CD4-positive, alpha-beta memory T cell (primary cell): ENCODE measurements around the gene TRIM15. TPM values are rescaled to one million over a fixed set of nuclear protein-coding genes. Genes with fewer than 3 reads are reported as not detected.
A peak's percentile ranks its signal among the peaks of the same experiment; 100 is the strongest.

ENCODE experiments used
- CTCF ChIA-PET: fragments of 350-600 bp; sonication (Branson Sonifier 250); formaldehyde crosslinking; loops from one replicate; lab custom pipeline; 2021; ENCODE audit warnings: inconsistent platforms; ENCODE audit not compliant: partially characterized antibody; lab: Charles Lee
- POLR2A ChIA-PET: fragments of 350-600 bp; sonication (Branson Sonifier 250); formaldehyde crosslinking; loops from one replicate; lab custom pipeline; 2021; ENCODE audit not compliant: partially characterized antibody; lab: Charles Lee
- DNase-seq, 5 donors: peaks; one replicate each; pipeline versions ENCODE4 v3.0.0 to v3.0.0-alpha.2; 2020 to 2022; ENCODE audit warnings: mixed read lengths in 1 of 5
- H3K27ac ChIP-seq: one replicate; pipeline ENCODE4 v1.7.0; 2013; ENCODE audit warnings: low read depth, low read length
- H3K27me3 ChIP-seq: 2 replicates; pipeline ENCODE4 v1.7.0; 2013; ENCODE audit warnings: mild to moderate bottlenecking, low read length, moderate library complexity; ENCODE audit not compliant: insufficient read depth
- H3K36me3 ChIP-seq: 2 replicates; pipeline ENCODE4 v1.7.0; 2013; ENCODE audit warnings: mild to moderate bottlenecking, low read length, moderate library complexity; ENCODE audit not compliant: insufficient read depth
- H3K4me1 ChIP-seq: 2 replicates; pipeline ENCODE4 v1.7.0; 2013; ENCODE audit warnings: mild to moderate bottlenecking, low read length, moderate library complexity; ENCODE audit not compliant: insufficient read depth
- H3K4me3 ChIP-seq, 2 donors: one replicate each; pipeline ENCODE4 v1.7.0; 2013; ENCODE audit warnings: low read length in 2 of 2, mild to moderate bottlenecking in 1 of 2
- H3K9me3 ChIP-seq, 2 donors: one replicate each; pipeline ENCODE4 v1.7.0; 2013; ENCODE audit warnings: low read length in 2 of 2, control low read depth in 1 of 2; ENCODE audit not compliant: control insufficient read depth in 1 of 2
- H3K27ac Mint-ChIP-seq, 7 donors: one replicate each; pipeline ENCODE4 v1.8.0; 2020 to 2021; ENCODE audit warnings: mixed read lengths in 7 of 7, mild to moderate bottlenecking in 6 of 7, inconsistent platforms in 3 of 7, moderate library complexity in 3 of 7
- H3K27me3 Mint-ChIP-seq, 2 donors: one replicate each; pipeline ENCODE4 v1.8.0; 2020 to 2021; ENCODE audit warnings: mixed read lengths in 2 of 2
- H3K36me3 Mint-ChIP-seq, 2 donors: one replicate each; pipeline ENCODE4 v1.8.0; 2020 to 2021; ENCODE audit warnings: mixed read lengths in 2 of 2, inconsistent platforms in 1 of 2, mild to moderate bottlenecking in 1 of 2
- H3K4me1 Mint-ChIP-seq, 4 donors: one replicate each; pipeline ENCODE4 v1.8.0; 2020 to 2021; ENCODE audit warnings: mixed read lengths in 4 of 4, mild to moderate bottlenecking in 1 of 4
- H3K4me3 Mint-ChIP-seq, 8 donors: one replicate each; pipeline ENCODE4 v1.8.0; 2020 to 2021; ENCODE audit warnings: mixed read lengths in 8 of 8, mild to moderate bottlenecking in 7 of 8, moderate library complexity in 6 of 8, inconsistent platforms in 3 of 8
- H3K9me3 Mint-ChIP-seq, 8 donors: one replicate each; pipeline ENCODE4 v1.8.0; 2020 to 2021; ENCODE audit warnings: mixed read lengths in 8 of 8, mild to moderate bottlenecking in 5 of 8, inconsistent platforms in 3 of 8, moderate library complexity in 1 of 8
- intact Hi-C: fragments of 100-400 bp; cut with micrococcal nuclease; formaldehyde crosslinking; loops from one replicate; pipeline ENCODE4 v1.15.1; 2023
- polyA plus RNA-seq, 2 donors: library from polyadenylated mRNA; unstranded; fragments of 300-500 nt; fragmentation: Illumina TruSeq; gene quantifications; one replicate each; pipeline ENCODE4 v1.2.3, GENCODE V29; 2021
- total RNA-seq, 2 experiments: library from RNA; stranded (reverse); gene quantifications; one replicate each; pipeline ENCODE4 v1.2.3, GENCODE V29; 2021

The TRIM15 gene
- total and polyA plus RNA-seq, 4 experiments from 2014 or later, result not detected

DNA sequence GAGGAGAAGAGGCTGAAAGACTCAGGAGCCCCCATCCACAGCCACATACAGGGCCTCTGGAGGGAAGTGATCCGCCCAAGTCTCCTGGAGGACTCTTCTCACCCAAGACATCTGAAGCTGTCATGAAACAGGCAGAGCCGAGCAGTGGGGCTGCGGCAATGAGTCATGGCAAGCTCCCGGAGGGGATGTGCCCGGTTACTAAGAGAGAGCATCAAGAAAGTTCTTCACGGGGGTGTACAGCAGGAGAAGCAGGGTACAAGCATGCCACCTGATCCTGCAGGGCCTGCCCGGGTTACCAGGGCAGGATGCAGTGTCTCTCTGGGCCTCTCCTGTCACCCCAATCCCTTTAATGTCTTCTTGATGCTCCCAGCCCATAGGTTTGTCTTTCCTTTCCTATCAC lies 28.7 kb downstream of the TRIM15 start:
- Histone ChIP-seq H3K4me3 (no peak overlapping the region), H3K36me3 (peaks cover 60% of the 10 kb centered on the region), H3K27ac (no peak overlapping the region), H3K4me1 (no peaks in the 10 kb centered on the region), H3K27me3 (no peaks in the 10 kb centered on the region), H3K9me3 (no peaks in the 10 kb centered on the region)
- no peak for DNase-seq
- H3K36me3 Mint-ChIP-seq, result peaks cover 66 to 84% of the 10 kb centered on the region in 2 donors
- no peaks in the 10 kb centered on the region for H3K27me3 Mint-ChIP-seq
- intact Hi-C loops, result no loop called here
- ChIA-PET POLR2A (interaction anchor here (0.9 kb wide), 1 partner anchor 28 kb away, joined by 3 read pairs; no protein-coding TSS in a partner anchor), CTCF (no interaction called here)
- H3K9me3 Mint-ChIP-seq, result peaks cover 0 to 2% (median 0%) of the 10 kb centered on the region in 8 donors
- no peak overlapping the region for H3K4me3 Mint-ChIP-seq
- H3K27ac Mint-ChIP-seq, result peak overlapping the region in 6 of 7 donors; percentile 10 to 75 (median 42)
- H3K4me1 Mint-ChIP-seq, result peaks cover 0 to 4% (median under 1%) of the 10 kb centered on the region in 4 donors

DNA sequence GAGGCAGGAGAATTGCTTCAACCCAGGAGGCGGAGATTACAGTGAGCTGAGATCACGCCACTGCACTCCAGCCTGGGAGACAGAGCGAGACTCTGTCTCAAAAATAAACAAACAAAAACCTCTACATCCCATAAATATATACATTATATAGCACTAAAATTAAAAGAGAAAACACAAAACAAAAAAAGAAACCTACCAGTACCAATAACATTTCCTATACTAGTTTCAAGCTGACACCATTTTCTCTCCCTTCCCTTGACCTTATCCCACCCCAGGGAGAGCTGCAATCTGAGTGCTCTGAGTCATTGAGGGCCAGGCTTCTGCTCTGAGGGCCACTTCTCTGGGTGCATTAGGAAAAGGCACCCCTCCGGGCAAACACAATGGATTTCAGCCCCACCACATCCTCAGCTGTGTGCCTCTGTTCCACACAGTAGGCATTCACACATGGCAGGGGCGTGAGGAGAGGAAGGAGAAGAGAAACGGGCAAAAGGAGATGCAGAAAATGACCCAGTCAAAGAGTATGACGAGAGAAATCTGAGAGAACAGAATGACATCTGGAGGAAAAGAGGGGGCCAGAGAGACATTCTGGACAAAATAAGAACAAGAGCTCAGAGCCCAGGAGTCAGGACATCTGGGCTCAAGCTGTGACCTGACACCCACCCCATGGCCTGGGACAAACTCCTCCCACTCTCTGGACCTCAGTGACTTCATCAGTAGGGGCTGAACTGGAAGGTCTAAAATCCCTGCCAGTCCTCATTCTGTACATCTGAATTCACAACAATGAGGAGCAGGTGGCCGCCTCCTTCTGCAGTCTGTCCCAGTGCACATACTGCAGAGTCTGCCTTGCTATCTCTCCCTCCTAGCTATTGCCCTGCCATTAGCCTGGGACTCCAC lies 31.7 kb downstream of the TRIM15 start:
- CTCF ChIA-PET, result interaction anchor here (2.4 kb wide), 1 partner anchor 63 kb away, joined by 8 read pairs; no protein-coding TSS in a partner anchor
- Mint-ChIP-seq H3K27me3 (no peaks in the 10 kb centered on the region), H3K4me1 (peaks cover 0 to 9% (median 5%) of the 10 kb centered on the region in 4 donors), H3K4me3 (no peak overlapping the region), H3K9me3 (peaks cover 0 to 2% (median 0%) of the 10 kb centered on the region in 8 donors), H3K27ac (peak overlapping the region in 6 of 7 donors; percentile 62 to 86 (median 73)), H3K36me3 (peaks cover 61 to 79% of the 10 kb centered on the region in 2 donors)
- no peaks in the 10 kb centered on the region for H3K27me3 ChIP-seq
- intact Hi-C loops, result no loop called here
- H3K27ac ChIP-seq, result no peak overlapping the region
- no peaks in the 10 kb centered on the region for H3K9me3 ChIP-seq
- no peak for DNase-seq
- H3K4me3 ChIP-seq, result no peak overlapping the region
- peaks cover 66% of the 10 kb centered on the region for H3K36me3 ChIP-seq
- POLR2A ChIA-PET, result interaction anchor here (2.8 kb wide), 1 partner anchor 18 kb away, joined by 11 read pairs; the partner anchor contains the start of gene TRIM26
- no peaks in the 10 kb centered on the region for H3K4me1 ChIP-seq

DNA sequence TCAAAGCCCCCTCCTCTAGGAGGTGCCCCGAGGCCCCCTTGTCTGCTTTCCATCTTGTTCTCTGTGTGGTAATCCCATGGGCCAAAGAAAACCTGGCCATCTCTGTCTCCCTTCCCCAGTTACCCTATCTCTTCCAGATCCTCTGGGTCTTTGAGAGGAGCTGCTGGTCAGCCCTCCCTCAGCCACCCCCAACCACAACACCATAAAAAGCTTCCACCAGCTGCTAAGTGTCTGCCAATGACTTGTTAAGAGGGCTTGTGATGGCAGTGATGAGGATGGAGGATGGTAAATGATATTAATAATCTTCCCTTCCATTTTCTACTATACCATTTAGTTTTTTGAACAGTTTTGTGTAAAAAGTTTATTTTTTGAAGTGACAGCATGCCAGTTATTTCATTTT lies 32.6 kb downstream of the TRIM15 start:
- Histone ChIP-seq H3K27ac (no peak overlapping the region), H3K4me1 (peaks cover 2% of the 10 kb centered on the region), H3K9me3 (no peaks in the 10 kb centered on the region), H3K27me3 (no peaks in the 10 kb centered on the region), H3K36me3 (peaks cover 65% of the 10 kb centered on the region), H3K4me3 (no peak overlapping the region)
- intact Hi-C loops, result no loop called here
- peaks cover 58 to 79% of the 10 kb centered on the region in 2 donors for H3K36me3 Mint-ChIP-seq
- peaks cover 0 to 2% (median 0%) of the 10 kb centered on the region in 8 donors for H3K9me3 Mint-ChIP-seq
- H3K4me3 Mint-ChIP-seq, result no peak overlapping the region
- CTCF ChIA-PET, result interaction anchor here (1.4 to 2.4 kb wide), 3 partner anchors 23 to 64 kb away, joined by 5 to 8 read pairs (median 6); no protein-coding TSS in a partner anchor
- H3K27ac Mint-ChIP-seq, result peak overlapping the region in 3 of 7 donors; percentile 64 to 86 (median 83)
- POLR2A ChIA-PET, result interaction anchor here (1.9 to 2.8 kb wide), 2 partner anchors 9 to 18 kb away, joined by 4 to 11 read pairs; partner anchors contain the start of gene TRIM26
- DNase-seq, result no peak
- peaks cover 7 to 17% (median 10%) of the 10 kb centered on the region in 4 donors for H3K4me1 Mint-ChIP-seq
- H3K27me3 Mint-ChIP-seq, result no peaks in the 10 kb centered on the region

DNA sequence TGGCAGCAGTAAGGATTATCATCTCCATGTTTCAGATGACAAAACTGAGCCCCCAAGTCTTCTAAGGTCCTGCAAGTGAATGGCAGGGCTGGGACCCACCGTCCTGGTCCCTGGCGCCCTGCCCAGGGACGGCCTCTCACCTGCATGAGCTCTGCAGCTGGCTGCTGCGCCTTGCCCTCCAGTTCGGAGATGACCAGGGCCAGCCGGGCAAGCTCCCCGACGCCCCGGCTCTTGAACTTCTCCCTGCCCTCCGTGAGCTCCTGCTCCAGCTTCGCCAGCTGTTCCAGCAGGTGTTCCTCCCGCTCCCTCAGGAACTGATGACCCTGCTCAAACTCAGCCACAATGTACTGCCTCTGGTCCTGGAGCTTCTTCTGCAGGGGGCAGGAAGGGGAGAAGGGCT lies 33.0 kb downstream of the TRIM15 start:
- peaks cover 6% of the 10 kb centered on the region for H3K4me1 ChIP-seq
- Mint-ChIP-seq H3K36me3 (peaks cover 56 to 79% of the 10 kb centered on the region in 2 donors), H3K27ac (peak overlapping the region in 1 of 7 donors; percentile 64), H3K9me3 (peaks cover 0 to 2% (median 0%) of the 10 kb centered on the region in 8 donors), H3K4me1 (peaks cover 10 to 21% (median 14%) of the 10 kb centered on the region in 4 donors), H3K4me3 (no peak overlapping the region), H3K27me3 (no peaks in the 10 kb centered on the region)
- H3K27me3 ChIP-seq, result no peaks in the 10 kb centered on the region
- H3K9me3 ChIP-seq, result no peaks in the 10 kb centered on the region
- POLR2A ChIA-PET, result interaction anchor here (1.9 to 2.8 kb wide), 2 partner anchors 9 to 17 kb away, joined by 4 to 11 read pairs; partner anchors contain the start of gene TRIM26
- H3K27ac ChIP-seq, result no peak overlapping the region
- CTCF ChIA-PET, result interaction anchor here (1.4 to 2.4 kb wide), 3 partner anchors 23 to 65 kb away, joined by 5 to 8 read pairs (median 6); no protein-coding TSS in a partner anchor
- H3K36me3 ChIP-seq, result peaks cover 65% of the 10 kb centered on the region
- intact Hi-C loops, result no loop called here
- DNase-seq, result no peak
- no peak overlapping the region for H3K4me3 ChIP-seq

DNA sequence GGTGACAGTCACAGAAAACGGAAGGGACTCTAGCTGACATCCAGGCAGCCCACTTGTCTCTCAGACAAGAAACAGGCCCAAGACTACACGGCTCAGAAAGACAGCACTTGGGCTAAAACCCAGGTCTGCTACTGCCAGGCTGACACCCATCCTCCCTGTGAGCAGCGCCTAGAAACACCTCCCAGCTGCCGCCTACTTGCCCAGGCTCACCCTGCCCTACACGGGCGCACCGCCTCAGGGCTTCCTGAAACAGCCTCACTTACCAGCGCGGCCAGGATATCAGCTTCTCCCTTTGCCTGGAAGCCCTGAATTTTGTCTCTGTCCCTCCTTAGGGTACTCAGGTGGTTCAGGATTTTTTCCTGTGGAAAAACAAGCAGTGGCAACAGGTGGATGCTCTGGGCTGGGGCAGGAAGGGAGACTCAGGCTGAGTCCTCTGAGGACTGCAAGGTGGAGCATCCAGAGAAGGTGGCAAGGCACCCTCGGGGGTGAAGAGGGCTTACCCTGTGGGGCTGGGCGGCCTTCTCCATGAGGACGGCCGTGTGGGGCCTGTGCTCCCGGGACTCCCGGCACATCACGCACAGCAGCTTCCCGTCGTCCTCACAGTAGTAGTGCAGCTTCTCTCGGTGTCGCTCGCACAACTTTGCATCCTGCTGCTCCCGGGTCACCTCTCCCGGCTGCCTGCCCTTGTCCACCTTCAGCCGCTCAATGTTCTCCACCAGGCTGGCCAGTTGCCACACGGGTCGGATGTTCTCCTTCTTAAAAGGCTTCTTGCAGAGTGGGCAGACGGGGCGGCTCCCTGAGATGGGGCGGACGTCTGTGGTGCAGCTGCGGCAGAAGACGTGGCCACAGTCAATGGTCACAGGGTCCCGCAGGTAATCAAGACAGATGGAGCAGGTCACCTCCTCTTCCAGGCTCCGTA lies 35.1 kb downstream of the TRIM15 start:
- POLR2A ChIA-PET, result interaction anchor here (0.8 kb wide), 1 partner anchor 15 kb away, joined by 3 read pairs; the partner anchor contains the start of gene TRIM26
- intact Hi-C loops, result no loop called here
- Mint-ChIP-seq H3K27ac (peak overlapping the region in 2 of 7 donors; percentile 16 to 78), H3K4me3 (no peak overlapping the region), H3K4me1 (peaks cover 18 to 35% (median 23%) of the 10 kb centered on the region in 4 donors), H3K27me3 (no peaks in the 10 kb centered on the region), H3K36me3 (peaks cover 46 to 75% of the 10 kb centered on the region in 2 donors), H3K9me3 (peaks cover 0 to 2% (median 0%) of the 10 kb centered on the region in 8 donors)
- CTCF ChIA-PET, result interaction anchor here (0.6 to 1.0 kb wide), 2 partner anchors 65 to 95 kb away, joined by 3 read pairs; no protein-coding TSS in a partner anchor
- H3K27ac ChIP-seq, result no peak overlapping the region
- DNase-seq, result no peak
- no peak overlapping the region for H3K4me3 ChIP-seq
- H3K9me3 ChIP-seq, result no peaks in the 10 kb centered on the region
- H3K36me3 ChIP-seq, result peaks cover 57% of the 10 kb centered on the region
- no peaks in the 10 kb centered on the region for H3K27me3 ChIP-seq
- peaks cover 20% of the 10 kb centered on the region for H3K4me1 ChIP-seq

DNA sequence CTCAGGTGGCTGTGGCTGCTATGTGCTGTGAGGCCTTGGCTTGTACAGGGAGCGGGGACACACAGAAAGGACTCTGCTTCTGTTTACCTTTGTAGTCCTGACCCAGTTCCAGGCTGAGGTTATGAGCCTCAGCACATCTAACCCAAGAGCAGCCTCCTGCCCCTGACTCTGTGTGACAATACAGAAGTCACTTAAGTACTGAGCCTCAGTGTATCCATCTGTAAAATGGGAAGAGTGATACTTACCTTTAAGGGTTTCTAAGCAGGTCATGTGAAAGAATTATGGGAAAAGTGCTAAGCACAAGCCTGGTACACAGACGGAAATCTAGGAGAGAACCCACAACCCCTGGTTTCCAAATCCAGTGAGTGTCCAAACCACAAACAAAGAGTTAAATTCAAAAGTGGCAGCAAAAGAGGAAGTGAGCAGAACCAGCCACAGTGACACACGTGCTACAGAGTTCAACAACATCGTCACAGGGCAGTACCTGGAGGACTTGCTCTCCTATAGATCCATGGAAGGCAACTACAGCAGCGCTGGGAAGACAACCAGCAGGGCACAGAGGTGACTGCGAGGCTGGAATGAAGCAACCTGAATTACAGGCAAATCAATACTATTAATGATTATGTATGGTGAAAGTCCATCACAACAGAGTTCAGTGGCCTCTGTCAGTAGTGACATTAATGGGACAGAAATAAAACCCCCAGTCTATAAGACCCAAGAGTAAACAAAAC lies 37.4 kb downstream of the TRIM15 start:
- ChIA-PET POLR2A (interaction anchor here (1.3 kb wide), 1 partner anchor 13 kb away, joined by 5 read pairs; the partner anchor contains the start of gene TRIM26), CTCF (no interaction called here)
- H3K9me3 ChIP-seq, result no peaks in the 10 kb centered on the region
- H3K4me3 ChIP-seq, result no peak overlapping the region
- H3K27ac ChIP-seq, result no peak overlapping the region
- Mint-ChIP-seq H3K4me1 (peaks cover 30 to 55% (median 39%) of the 10 kb centered on the region in 4 donors), H3K27me3 (no peaks in the 10 kb centered on the region), H3K4me3 (peak overlapping the region in 1 of 8 donors; percentile 7), H3K36me3 (peaks cover 39 to 68% of the 10 kb centered on the region in 2 donors), H3K27ac (peak overlapping the region in 5 of 7 donors; percentile 4 to 85 (median 61)), H3K9me3 (peaks cover 0 to 2% (median 0%) of the 10 kb centered on the region in 8 donors)
- intact Hi-C loops, result no loop called here
- peaks cover 20% of the 10 kb centered on the region for H3K4me1 ChIP-seq
- no peaks in the 10 kb centered on the region for H3K27me3 ChIP-seq
- peaks cover 49% of the 10 kb centered on the region for H3K36me3 ChIP-seq
- no peak for DNase-seq
